HG03108 (cell line): ENCODE data around the gene DTX4.
"Not testable (repeated sequence)": the region's sequence is repeated elsewhere in the genome, so short reads cannot be mapped to it uniquely, and the experiment has no call there.

Source experiments
- ATAC-seq: cut with Tn5 transposase; IDR thresholded peaks from one replicate; pipeline ENCODE4 v1.9.1; 2021; ENCODE audit warnings: moderate library complexity; ENCODE audit not compliant: unreplicated experiment

The DTX4 gene

DNA sequence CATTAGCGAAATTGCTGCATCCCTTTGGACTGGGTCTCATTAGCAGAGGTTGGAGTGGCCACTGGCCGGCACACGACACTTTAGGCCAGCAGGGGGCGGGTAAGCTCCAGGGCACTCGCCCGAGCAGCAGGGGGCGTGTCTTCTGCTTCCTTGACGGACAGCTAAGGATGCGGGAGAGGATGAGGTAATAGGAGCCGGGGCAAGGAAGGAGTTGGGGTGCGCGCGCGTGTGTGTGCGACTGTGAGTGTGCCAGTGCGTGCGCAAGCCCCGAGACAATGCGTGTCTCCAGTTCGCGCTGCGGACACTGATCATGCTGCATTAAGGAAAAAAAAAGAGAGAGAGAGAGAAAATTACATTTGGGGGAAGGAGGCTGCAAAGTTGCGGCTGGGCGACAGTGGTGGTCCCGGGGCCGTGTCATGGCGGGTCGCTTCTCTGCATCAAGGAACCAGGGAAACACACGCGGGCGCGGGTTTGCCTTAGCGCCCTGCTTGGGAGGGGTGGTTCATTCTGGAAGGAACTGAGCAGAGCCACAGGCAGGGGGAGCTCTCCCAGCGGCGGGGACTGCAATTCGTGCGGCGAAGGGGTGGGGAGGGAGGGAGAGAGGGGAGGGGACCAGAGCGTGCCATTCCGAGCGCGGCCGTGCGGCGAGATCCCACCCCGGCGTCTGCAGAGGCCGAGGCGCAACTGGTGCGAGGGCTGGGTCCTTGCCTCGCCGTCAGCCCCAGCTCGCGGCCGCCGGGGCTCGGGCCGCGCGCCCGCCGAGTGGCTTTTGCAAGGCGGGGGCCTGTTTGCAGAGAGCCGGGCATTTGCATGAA, at the start of gene DTX4:
DTX4 (plus strand) TSS at position 625 of the 815 bp plus-strand sequence. CDS start 464 bp downstream, outside the sequence.
- ATAC-seq = peak; percentile 64

DNA sequence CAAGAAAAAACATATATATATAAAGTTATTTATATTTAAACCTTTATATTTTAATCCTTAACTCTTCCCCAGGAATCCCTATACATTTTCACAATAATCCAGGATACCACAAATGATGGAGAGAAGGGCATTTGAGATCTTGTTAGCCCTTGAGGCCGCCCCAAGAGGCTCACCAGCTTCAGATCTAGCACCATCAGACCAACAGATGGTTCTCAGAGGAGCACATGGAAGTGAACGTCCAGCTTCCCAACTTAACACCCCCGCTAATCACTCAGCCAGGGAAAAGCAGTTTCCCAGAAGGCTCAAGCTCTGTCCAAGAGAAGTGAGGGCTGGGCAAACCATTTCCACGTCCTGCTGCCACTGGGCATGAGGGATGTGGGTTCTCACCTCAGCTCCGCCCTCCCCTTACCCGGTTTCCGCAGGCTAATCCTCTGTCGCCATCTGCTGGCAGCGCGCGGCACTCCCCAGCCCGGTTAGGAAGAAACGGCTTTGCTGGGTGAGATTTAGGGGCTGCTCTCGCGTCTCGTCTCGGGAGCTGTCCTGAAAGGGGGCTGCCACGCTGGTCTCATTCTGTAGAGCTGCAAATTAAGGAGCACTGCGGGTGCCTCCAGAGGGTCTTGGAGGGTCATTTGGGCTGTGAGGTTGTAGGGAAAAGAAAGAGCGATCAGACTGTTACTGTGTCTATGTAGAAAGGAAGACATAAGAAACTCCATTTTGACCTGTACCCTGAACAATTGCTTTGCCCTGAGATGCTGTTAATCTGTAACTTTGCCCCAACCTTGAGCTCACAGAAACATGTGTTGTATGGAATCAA, 36.1 kb upstream of the DTX4 start:
- peak; percentile 97 for ATAC-seq

DNA sequence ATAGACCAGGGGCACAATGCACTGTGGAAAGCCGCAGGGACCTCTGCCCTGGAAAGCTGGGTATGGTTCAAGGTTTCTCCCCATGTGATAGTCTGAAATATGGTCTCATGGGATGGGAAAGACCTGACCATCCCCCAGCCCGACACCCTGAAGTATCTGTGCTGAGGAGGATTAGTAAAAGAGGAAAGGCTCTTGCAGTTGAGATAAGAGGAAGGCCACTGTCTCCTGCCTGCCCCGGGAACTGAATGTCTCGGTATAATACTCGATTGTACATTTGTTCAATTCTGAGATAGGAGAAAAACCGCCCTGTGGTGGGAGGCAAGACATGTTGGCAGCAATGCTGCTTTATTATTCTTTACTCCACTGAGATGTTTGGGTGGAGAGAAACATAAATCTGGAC, 35.4 kb upstream of the DTX4 start:
- not testable (repeated sequence) for ATAC-seq

DNA sequence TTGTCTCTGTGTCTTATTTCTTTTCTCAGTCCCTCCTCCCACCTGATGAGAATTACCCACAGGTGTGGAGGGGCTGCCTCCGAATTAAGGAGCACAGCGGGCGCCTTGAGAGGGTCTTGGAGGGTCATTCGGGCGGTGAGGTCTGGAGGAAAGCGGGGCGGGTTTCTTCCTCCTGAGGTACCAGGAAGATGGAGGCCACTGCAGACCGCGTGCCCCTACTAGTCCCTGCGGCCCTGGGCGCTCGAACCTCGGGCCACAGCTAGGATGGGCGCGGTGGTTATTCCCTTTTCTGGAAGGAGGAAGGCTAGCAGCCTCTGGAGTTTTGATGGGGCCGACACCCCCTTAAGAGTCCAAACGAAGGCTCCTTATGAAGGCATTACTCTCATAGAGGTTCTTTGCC, 34.7 kb upstream of the DTX4 start:
- no peak for ATAC-seq

DNA sequence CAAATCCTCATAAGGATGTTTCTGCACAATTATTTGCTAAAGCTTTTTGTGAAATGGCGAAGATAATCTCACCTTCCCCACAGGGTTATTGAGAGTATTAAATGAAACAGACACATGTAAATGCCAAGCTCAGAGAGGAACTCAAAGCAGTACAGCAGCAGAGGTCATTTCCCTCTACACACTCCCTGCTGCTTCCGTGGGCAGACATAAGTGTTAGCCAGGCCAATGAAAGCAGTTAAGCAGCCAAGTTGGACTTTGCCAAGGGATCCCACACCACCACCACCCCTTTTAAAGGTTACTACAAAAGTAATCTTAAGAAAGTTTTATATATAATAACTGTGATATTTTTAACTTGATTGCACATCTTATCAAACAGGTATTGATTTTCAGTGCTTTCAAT, 33.3 kb upstream of the DTX4 start:
- no peak for ATAC-seq

DNA sequence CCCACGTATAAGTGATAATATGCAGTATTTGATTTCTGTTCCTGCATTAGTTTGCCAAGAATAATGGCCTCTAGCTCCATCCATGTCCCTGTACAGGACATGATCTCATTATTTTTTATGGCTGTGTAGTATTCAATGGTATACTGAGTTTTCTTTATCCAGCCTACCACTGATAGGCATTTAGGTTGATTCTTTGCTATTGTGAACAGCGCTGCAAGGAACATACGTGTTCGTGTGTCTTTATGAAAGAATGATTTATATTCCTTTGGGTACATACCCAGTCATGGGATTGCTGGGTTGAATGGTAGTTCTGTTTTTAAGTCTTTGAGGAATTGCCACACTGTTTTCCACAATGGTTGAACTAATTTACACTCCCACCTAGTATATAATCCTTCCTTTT, 30.7 kb upstream of the DTX4 start:
- no peak for ATAC-seq

DNA sequence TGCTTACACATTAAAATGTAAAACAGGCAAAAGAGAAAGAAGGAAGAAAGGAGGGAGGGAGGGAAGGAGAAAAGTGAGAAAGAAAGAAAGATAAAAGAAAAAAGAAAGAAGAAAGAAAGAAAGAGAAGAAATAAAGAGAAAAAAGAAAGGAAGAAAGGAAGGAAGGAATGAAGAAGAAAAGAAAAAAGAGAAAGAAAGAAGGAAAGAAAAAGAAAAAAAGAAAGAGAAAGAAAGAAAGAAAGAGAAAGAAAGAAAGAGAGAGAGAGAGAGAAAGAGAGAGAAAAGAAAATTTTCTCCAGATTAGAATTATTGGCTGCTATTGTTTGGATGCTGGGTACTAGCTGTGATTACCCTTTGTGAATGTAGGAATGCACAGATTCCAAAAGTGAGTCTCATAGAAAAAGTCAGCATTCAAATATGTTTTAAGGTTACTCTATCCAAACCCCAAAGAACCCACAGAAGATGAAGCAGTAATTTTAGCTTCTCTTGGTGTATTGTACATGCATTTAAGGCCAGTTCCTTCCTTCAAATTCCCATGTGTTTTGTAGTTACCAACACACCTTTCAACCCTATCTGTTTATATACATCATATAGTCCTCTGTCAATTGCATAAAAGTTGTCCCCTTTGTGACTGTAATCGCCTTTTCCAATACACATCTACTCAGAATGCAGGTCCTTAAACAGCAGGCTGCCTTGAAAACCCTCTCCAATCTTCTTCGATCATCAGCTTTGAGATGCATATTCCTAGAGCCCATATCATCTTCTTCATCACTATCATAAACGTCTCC, 30.1 kb upstream of the DTX4 start:
- no peak for ATAC-seq

DNA sequence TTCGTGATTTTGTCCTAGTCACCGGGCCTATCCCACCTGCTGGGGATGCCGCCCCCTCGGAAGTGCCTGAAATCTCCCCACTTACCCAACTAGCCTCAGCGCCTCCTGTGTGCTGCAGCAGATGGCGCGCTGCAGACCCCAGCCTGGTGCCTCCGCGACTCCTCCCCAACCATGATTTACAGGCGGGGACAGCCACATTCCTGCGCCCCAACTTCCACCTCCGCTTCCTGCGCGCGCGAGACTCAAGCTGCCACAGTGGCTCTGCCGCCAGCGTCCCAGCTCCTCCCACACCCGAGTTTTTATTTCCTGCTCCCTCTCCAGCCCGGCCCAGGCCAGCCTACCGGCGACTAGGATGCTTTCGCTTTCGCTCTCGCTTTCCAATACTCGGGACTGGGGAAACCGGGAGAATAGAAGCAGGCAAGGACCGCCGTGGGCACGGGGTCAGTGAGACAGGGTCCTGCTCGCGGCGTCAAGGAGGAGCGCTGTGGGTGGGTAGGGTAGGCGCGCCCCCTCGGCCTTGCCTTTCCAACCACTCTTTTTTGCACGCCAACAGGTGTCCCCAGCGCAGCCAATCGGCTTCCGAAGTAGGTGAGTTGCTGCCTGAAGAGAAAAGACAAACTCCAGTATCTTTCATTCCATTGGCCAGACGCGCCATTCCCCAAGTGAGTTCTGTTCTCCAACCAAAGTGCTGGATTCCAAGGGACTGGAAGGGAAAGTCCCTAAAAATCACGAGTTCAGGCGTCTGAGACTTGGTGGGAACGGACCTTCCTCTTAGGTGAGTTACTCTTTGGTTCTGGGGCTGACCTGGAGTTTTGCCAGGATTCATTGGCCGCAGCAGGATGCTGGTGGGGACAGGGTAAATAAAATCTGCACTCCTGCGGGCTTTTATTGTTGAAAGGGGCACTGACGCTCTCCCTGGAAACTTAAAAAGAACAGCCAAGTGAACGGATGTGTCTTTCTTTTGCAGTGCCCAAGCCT, 29.1 kb upstream of the DTX4 start, which contains the start of gene FAM111A:
FAM111A (plus strand) TSS at position 327 of the 978 bp plus-strand sequence. CDS start 6,017 bp downstream, outside the sequence.
- ATAC-seq = peak; percentile 68

DNA sequence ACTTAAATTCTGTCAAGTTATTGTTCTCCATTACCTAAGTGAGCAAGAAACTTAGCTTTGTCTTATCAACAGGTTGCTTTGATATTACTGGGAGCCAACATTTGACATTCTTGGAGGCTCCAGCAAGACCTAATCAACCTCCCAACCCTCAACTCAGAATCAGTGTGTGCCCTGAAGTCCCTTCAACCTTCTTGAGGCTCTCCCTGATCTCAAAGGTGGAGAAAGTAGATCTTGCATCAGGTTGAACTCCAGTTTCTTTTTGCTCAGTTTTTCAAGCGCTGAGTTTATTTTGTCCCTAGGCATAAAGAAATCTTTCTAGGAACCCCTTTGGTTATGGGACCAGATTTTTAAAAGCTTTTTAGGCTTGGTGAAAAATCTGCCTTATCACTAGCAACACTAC, 27.8 kb upstream of the DTX4 start:
- no peak for ATAC-seq

DNA sequence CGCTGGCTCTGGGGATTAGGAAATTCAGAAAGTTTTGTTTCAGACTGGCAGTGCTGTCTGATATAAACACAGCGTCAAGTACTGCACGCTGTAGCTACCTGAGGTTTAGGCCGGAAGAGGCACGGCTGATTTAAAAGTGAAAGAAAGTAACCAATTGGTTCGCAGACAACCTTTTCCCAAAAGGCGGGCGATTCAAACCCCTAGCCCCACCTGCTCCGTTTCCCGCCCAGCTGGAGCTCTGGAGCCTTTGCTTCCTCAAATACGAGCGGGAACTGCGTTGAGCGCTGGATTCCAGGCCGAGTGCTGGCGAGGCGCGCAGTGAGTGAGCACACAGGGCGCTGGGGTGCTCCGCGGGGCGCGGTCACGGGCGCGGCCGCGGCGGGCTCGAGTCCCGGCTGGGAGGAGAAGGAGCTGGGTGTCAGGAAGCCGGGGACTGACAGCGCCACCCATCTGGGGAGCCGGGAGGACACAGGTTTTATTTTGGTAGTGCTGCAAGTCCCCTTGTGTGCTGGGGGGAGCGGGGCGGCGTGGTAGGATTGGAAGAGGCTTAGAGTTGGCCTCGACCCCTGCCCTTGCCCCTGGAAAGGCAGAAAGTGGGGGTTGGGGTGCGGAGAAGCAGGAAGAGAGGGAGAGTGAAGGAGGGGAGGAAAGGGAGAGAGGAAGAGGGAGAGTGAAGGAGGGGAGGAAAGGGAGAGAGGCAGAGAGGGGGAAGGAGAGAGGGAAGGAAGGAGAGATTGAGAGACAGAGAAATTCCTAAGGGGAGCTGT, 27.2 kb upstream of the DTX4 start:
- peak; percentile 51 for ATAC-seq

DNA sequence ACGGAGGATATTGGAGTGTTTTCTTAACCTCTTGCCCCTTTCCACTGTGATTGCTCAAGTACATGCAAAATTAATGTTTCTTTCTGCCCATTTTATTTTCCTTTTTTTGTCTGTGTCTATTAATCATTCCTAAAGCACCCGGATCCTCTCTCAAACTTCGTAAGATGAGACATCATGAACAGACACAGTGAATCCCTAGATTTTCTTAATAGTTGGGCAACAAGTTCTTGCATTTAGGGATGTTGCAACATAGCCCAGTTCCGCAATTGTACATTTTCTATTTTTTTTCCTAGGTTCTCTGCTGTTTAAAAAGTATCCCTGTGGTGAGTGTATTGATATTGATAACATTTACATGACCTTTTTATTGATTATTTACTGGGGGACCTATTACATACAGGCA, 26.4 kb upstream of the DTX4 start:
- no peak for ATAC-seq

DNA sequence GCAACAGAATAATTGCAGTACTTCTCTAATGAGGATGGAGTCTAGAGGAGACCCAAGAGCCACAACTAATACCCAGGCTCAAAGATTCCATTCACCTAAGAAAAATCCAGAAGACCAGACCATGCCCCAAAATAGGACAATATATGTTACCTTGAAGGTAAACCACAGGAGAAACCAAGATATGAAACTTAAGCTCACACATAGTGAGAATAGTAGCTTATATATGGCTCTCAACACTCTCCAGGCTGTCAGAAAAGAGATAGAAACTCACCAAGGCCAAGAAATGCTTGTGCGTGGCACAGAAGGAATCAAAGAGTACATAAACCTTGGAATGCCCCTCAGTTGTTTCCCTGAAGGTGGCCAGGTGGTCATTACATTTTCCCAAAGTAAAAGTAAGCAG, 20.2 kb upstream of the DTX4 start:
- peak; percentile 49 for ATAC-seq

DNA sequence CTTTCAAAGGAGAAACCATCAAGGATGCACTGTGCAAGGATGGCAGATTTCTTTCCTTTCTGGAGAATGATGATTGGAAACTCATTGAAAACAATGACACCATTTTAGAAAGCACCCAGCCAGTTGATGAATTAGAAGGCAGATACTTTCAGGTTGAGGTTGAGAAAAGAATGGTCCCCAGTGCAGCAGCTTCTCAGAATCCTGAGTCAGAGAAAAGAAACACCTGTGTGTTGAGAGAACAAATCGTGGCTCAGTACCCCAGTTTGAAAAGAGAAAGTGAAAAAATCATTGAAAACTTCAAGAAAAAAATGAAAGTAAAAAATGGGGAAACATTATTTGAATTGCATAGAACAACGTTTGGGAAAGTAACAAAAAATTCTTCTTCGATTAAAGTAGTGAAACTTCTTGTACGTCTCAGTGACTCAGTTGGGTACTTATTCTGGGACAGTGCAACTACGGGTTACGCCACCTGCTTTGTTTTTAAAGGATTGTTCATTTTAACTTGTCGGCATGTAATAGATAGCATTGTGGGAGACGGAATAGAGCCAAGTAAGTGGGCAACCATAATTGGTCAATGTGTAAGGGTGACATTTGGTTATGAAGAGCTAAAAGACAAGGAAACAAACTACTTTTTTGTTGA, 19.5 kb upstream of the DTX4 start:
- ATAC-seq = peak; percentile 75

DNA sequence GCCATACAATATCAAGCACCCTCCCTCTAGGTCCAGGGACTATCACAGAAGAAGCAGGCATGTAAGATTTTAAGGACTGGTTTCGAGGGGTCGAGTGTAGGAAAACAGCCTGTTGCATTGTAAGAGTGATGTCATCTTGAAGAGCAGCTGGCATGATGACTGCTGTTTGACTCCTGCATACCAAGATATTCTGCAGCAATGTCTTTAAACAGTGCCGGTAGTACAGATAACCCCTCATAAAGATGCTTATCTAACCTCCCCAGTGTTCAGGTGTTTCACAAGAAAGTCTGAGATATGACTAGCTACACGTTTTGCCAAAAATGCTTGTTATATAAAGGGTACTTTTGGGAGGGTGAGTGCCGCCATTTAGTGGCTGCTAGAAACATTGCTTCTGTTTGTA, 17.3 kb upstream of the DTX4 start:
- ATAC-seq = no peak

DNA sequence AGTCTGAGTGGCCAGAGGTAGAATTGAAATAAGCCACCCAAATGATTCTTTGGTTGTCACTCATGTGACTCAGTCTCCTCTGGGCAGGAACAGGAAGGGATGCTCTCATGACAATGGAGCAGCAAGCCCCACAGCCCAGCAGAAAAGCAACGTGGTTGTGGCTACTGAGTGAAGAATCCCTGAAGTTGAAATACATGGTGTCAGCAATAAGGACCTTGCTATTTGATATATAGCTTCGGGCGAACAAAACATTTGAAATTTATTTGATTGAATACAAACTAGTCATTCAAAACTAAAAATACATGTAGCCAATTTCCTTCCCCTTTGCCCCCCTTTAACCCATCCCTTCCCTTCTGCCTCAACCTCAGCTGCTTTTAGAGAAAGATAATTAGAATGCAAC, 14.5 kb upstream of the DTX4 start:
- ATAC-seq = no peak

DNA sequence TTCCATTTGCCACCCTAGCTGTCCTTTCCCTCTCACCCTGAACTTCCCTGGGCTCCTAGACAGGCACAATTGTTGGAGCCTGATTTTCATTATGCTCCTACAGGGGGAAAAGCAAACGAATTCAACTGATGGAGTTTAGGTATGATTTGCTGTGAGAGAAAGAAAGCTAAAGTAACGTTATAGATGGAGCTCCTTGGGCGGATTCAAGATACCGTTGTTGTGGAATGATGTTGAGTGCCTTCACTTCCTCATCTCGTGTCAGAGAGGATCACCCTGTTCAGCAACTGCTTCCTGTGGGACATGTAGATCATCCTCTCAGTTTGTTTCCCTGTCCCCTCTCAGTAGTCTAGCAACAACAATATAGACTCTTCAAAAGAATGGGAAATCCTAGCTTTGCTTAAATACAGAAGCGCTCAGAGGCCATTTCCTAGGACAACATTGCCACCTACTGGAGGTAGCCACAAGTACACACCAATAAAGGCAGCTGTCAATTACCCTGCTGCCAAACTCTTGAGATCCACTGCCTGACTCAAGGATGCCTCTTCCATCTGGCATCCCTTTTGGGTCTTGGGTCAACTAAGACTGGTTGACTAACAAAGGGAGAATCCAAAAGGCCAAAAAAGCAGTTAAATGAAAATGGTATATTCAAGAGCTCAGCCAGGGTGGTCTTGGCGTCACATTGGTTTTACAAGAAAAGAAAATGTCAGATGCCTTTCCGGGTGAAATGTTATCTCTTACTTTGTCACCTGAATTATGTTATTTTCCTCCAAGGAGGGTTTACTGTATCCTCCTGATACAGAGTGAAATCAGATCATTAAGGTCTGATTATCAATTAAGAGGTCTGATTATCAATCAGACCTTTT, 13.5 kb upstream of the DTX4 start:
- ATAC-seq = peak; percentile 79

DNA sequence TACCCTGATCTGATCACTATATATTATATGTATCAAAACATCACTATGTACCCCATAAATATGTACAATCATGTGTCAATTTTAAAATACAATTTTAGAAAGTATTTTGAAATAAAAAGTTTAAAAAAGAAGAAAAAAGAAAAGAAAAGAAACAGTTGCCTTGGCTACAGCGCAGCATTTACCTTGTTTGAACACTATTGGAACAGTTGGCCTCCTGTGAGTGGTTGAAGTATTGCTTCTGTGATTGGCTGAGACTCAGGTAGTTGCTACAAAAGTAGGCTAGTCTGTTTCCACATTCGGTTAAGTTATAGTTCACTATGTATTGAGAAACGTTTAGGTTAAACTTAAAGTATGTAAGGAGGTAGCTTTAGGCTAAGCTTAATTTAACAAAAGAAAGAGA, 7.9 kb upstream of the DTX4 start:
- ATAC-seq = no peak
